Measurements from ENCODE around the gene DIPK2B. TPM values are rescaled to one million over a fixed set of nuclear protein-coding genes. Genes with fewer than 3 reads are reported as not detected.

The DIPK2B gene
- total and polyA plus RNA-seq, 7 donors: 0.69 to 12.7 (median 4.5) TPM

DNA sequence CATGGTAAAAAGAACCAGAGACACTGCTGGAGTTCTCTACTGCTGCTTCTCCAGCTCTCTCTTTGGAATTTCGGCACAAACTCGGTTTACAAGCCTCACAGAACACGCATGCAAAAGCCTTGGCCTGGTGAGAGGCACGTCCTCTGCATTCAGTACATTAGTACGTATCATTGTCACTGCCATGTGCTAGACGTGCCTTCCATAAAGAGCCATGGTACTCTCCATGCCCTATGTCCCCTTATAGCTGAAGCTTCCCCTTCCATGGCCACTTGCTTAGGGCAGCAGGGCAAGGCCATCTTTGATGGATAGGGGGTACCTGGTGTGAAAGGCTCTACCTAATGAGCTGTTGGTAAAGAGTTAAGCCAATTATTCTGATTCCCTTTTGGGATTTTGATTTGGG is 35.0 kb downstream of the DIPK2B start:
- Histone ChIP-seq H3K4me3 (no peak overlapping the region), H3K27ac (no peak overlapping the region), H3K36me3 (no peaks in the 10 kb centered on the region), H3K4me1 (no peaks in the 10 kb centered on the region), H3K9me3 (no peaks in the 10 kb centered on the region), H3K27me3 (no peaks in the 10 kb centered on the region)
- no peak for TF ChIP-seq POLR2AphosphoS5 (IDR thresholded peaks at IDR 0.05)
- TF ChIP-seq POLR2A (IDR thresholded peaks at IDR 0.05): no peak
- no peak for TF ChIP-seq CTCF (IDR thresholded peaks at IDR 0.05)
- no peak for TF ChIP-seq EP300 (IDR thresholded peaks at IDR 0.05)
- no peak for DNase-seq
- 93 to 97% methylated on average over 6 of the region's 6 CpGs for WGBS, 2 donors
- intact Hi-C loops (cut with DNase I): no loop called here

DNA sequence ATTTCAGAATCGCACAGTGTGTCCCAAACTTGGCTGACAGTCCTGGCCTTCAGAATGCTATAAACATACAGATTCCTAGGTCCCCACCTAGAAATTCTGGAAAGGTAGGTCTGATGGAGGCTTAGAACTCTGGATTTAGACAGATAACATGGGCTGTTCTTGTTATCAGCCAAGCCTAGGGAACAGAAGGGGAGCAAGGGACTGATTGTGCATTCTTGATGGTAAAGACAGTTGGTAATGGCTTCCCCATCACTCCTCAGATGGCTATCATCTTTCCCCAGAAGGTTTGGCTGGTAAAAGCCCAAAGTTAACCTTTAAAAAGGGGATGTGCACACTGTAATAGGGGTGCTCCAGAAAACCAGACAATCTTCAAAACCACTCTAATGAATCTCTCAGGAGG is 35.7 kb downstream of the DIPK2B start:
- intact Hi-C loops (cut with DNase I): no loop called here
- Histone ChIP-seq H3K27ac (no peak overlapping the region), H3K4me3 (no peak overlapping the region), H3K27me3 (no peaks in the 10 kb centered on the region), H3K4me1 (no peaks in the 10 kb centered on the region), H3K9me3 (no peaks in the 10 kb centered on the region), H3K36me3 (no peaks in the 10 kb centered on the region)
- TF ChIP-seq POLR2AphosphoS5 (IDR thresholded peaks at IDR 0.05) (no peak), CTCF (IDR thresholded peaks at IDR 0.05) (no peak), POLR2A (IDR thresholded peaks at IDR 0.05) (no peak), EP300 (IDR thresholded peaks at IDR 0.05) (no peak)
- WGBS, 2 donors: 96 to 100% methylated on average over 1 of the region's 1 CpG
- DNase-seq: no peak

DNA sequence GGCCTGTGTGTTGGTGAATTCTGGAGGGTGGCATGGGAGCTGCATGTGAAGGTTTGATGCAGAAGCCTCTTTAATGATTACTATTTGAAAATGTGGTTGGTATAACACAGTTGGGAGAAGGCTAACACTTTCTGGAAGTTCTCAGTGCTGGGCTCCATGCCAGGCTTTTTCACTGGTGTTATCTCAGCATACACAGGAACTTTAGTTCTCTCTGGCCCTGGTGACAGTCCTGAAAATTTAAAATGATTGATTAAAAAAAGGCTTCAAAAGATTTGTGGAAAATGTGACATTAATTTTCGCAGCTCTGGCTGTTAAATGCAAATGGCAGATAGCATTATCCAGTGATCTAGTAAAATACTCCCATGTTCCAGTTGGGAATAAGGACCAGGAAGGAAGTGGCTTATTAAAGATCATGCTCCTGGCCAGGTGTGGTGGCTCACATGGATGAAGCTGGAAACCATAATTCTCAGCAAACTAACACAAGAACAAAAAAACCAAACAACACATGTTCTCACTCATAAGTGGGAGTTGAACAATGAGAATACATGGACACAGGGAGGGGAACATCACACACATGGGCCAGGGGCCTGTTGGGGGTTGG is 36.6 kb downstream of the DIPK2B start:
- WGBS, 2 donors: 51% methylated on average over 1 of the region's 1 CpG
- Histone ChIP-seq H3K4me3 (no peak overlapping the region), H3K9me3 (no peaks in the 10 kb centered on the region), H3K27me3 (no peaks in the 10 kb centered on the region), H3K4me1 (no peaks in the 10 kb centered on the region), H3K27ac (no peak overlapping the region), H3K36me3 (no peaks in the 10 kb centered on the region)
- intact Hi-C loops (cut with DNase I): no loop called here
- TF ChIP-seq CTCF (IDR thresholded peaks at IDR 0.05) (no peak), POLR2A (IDR thresholded peaks at IDR 0.05) (no peak), POLR2AphosphoS5 (IDR thresholded peaks at IDR 0.05) (no peak), EP300 (IDR thresholded peaks at IDR 0.05) (no peak)
- DNase-seq: no peak

- H3K27ac ChIP-seq: no peak overlapping the region
- no peaks in the 10 kb centered on the region for H3K27me3 ChIP-seq
- WGBS, 2 donors: 93 to 94% methylated on average over 22 of the region's 22 CpGs
- H3K4me1 ChIP-seq: no peaks in the 10 kb centered on the region
- no peak for TF ChIP-seq CTCF (IDR thresholded peaks at IDR 0.05)
- no peak for TF ChIP-seq POLR2A (IDR thresholded peaks at IDR 0.05)
- no peak for TF ChIP-seq EP300 (IDR thresholded peaks at IDR 0.05)
- no peak for TF ChIP-seq POLR2AphosphoS5 (IDR thresholded peaks at IDR 0.05)
- no peak overlapping the region for H3K4me3 ChIP-seq
- no peaks in the 10 kb centered on the region for H3K36me3 ChIP-seq
- intact Hi-C loops (cut with DNase I): no loop called here
- no peak for DNase-seq
- H3K9me3 ChIP-seq: no peaks in the 10 kb centered on the region
These were observed 43.0 kb downstream of the DIPK2B start for GRCh38 chrX:45157647-45158046.

DNA sequence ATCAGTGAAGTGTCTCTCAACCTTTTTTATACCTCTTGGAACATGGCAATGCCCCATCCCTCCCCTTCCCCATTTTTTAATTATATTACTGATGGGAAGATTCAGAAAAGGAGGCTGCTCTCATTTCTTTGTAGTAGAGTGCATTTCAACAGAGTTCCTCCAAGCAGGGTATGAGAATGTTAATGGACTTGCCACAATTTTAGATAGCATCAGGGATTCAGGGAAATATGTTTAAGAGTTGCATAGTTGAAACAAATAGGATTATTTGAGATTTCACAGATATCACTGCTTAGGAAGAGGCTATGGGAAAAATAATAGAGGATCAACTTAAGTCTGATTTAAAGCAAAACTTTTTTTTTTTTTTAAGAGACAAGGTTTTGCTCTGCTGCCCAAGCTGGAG is 46.2 kb downstream of the DIPK2B start:
- TF ChIP-seq EP300 (IDR thresholded peaks at IDR 0.05): no peak
- intact Hi-C loops (cut with DNase I): no loop called here
- H3K27me3 ChIP-seq: no peaks in the 10 kb centered on the region
- DNase-seq: no peak
- no peak overlapping the region for H3K4me3 ChIP-seq
- H3K9me3 ChIP-seq: no peaks in the 10 kb centered on the region
- H3K36me3 ChIP-seq: no peaks in the 10 kb centered on the region
- no peak overlapping the region for H3K27ac ChIP-seq
- no peaks in the 10 kb centered on the region for H3K4me1 ChIP-seq
